HG03354 (cell line): ENCODE data around the gene ITK.
"Not testable (repeated sequence)": the region's sequence is repeated elsewhere in the genome, so short reads cannot be mapped to it uniquely, and the experiment has no call there.

Source experiments
- ATAC-seq: cut with Tn5 transposase; IDR thresholded peaks from one replicate; pipeline ENCODE4 v1.9.1; 2021; ENCODE audit warnings: mild to moderate bottlenecking; ENCODE audit not compliant: unreplicated experiment, poor library complexity, severe bottlenecking

The ITK gene

DNA sequence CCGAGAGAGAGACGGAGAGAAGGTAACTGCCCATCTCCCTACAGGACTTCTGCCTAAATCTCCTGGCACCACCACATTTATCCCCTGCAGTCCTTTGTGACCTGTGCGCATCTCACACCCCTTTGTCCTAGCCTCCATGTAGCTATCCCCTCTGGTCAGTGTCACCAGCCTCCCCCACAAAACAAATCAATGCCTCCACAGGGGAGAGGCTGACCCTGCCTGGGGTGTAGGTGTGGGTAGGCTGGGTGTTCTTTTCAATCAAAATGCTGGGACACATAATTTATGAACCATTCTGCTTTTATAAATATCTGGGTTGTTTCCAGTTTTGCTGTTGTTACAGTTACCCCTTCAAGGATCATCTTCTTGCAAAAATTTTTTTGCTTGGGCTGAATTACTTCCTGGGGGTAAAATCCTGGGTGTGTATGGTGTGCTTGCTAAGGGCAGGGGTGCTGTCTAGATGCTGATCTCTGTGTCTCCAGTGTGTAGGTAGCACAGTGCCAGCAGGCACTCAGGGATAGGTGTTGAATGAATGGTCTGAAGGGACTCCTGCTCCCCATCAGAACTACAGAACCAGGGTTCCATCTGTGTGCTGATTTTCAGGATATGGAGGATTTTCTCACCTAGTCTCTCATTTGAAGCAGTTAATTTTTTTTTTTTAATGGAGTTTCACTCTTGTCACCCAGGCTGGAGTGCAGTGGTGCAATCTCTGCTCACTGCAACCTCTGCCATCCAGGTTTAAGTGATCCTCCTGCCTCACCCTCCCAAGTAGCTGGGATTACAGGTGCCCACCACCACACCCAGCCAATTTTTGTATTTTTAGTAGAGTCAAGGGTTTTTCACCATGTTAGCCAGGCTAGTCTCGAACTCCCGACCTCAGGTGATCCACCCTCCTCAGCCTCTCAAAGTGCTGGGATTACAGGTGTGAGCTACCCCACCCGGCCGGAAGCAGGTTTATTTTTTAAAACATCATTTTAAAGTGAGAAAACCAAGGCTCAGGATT, 14.1 kb upstream of the ITK start, which contains the start of gene GARIN3:
Gene GARIN3 (minus strand): TSS at position 51 of the 1,000 bp plus-strand sequence. CDS start 96 bp downstream, outside the sequence.
- no peak for ATAC-seq

DNA sequence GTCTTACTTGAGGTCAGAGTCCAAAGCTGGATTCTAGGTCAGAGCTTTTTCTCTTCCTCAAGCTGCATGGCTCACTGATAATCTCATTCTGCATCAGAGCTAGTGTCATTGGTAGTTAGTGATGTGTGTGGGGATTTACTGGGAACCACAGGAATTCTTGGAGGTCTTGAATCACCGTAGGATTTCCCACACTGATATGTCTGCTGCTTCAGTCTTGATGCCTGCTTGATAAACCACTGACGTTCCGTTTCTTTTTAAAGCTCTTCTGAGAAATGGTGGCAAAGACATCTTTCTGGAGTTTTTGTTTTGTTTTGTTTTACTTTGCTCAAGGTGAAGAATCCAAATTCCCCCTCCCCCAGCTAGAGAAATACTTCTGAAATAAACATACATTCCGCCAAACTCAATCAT, 13.4 kb upstream of the ITK start:
- no peak for ATAC-seq

DNA sequence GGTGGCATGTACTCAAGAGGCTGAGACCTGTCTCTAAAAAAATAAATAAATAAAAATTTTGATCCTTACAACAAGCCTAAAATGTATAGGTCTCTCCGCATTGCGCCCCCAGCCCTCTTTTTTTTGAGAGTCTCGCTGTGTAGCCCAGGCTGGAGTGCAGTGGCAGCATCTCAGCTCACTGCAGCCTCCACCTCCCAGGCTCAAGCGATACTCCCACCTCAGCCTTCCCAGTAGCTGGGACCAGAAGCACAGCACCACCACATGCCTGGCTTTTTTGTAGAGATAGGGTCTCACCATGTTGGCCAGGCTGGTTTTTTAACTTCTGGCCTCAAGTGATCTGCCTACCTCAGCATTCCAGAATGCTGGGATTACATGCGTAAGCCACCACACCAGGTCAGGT, 12.4 kb upstream of the ITK start:
- ATAC-seq: no peak

DNA sequence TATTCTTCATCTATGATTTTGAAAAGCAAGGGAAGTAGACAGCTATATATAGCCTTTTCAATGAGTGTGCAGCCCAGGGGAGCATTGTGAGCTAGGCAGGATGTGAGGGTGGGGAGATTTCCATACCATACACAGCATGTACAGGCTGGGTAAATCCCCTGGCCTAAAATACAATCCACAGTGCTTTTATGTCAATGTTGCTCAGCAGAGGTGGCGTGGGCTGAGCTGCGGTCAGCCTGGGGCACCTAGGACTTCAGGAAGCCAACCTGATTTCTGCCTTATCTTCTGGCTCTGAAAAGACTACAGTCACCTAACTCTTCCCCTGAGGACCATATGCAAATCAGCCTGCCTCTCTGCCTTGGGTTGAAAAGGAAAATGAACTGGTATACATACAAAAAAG, 8.2 kb upstream of the ITK start:
- peak; percentile 98 for ATAC-seq

GRCh38 chr5:157175071-157175612, 5.5 kb upstream of the ITK start:
- no peak for ATAC-seq

- ATAC-seq: no peak
Measured at GRCh38 chr5:157177953-157178352, 2.7 kb upstream of the ITK start.

DNA sequence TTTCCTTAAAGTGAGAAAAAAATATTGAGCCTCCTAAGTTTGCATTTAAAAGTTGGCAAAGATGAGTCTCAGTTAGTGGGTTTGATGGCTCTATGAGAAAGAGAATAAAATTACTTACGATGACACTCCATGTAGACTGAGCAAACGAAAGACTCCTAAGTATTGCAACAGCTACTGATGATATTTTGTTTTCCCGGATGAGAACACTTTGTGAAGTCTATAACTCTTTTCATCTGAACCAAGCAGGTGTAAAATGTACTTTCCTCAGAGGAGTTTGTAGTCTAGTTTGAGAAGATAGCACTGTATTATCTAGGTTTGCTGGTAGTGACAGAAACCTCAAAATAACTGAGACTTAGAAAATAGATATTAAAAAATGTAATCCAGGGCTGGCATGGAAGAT, 1.7 kb upstream of the ITK start:
- no peak for ATAC-seq

DNA sequence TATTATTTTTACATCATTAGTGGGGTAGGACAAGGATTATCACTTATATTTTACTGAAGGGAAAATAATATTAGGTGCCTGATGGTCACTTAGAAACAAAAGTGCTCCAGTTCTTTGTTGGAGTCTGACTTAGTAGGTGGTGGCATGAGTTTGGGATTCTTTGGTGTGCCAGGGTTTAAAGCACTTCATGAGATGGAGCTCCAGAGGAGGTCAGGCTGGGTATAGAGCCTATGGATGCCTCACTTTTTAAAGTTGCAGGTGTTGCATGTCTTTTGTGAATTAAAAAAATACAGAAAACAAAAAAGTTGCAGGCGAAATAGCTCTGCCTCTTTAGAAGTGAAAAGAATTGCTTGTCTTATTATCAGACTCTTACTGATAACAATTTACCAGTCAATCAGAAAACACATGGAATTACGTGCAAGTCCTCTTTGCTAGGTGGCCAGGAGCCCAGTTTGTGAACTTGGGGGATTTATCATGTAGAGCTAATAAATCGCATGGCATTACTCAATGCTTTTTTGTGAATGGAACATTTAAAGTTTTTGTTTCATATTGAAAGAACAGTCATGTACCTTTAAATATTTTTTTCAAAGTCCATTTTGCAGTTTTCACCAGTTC, 1.6 kb downstream of the ITK start:
- ATAC-seq: no peak

DNA sequence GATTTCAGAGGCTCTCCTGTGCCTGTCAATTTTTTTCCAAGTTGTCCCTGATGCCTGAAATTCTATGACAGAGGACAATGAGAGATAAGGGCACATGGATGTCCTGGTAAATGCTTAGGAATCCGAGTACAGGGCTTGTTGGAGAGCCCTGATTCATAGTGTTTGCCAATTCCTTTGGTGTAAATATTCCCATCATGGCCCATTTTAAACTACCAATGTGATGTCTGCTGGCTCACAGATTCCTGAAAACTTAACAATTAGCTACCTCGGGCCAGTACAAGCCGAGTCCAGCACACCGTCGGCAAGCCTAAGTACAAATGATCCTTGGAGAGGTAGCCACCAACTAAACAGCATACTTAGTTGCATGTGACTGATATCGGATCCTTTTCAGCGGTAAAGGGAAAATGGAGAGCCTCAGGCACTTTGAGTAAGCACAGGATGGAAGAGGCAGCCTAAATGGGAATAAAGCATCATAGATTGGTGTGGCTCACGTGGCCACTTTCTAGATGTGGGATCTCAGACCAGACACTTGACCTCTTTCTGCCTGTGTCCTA, 3.6 kb downstream of the ITK start:
- no peak for ATAC-seq

DNA sequence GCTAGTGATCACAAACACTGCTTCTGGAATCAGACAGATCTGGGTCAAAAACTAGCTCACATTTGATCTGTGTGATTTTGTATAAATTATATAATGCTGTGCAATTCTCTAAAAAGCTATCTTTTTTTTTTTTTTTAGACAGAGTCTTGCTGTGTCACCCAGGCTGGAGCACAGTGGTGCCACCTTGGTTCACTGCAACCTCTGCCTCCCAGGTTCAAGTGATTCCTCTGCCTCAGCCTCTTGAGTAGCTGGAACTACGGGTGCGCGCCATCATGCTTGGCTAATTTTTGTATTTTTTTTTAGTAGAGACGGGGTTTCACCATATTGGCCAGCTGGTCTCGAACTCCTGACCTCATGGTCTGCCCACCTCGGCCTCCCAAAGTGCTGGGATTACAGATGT, 4.5 kb downstream of the ITK start:
- not testable (repeated sequence) for ATAC-seq

DNA sequence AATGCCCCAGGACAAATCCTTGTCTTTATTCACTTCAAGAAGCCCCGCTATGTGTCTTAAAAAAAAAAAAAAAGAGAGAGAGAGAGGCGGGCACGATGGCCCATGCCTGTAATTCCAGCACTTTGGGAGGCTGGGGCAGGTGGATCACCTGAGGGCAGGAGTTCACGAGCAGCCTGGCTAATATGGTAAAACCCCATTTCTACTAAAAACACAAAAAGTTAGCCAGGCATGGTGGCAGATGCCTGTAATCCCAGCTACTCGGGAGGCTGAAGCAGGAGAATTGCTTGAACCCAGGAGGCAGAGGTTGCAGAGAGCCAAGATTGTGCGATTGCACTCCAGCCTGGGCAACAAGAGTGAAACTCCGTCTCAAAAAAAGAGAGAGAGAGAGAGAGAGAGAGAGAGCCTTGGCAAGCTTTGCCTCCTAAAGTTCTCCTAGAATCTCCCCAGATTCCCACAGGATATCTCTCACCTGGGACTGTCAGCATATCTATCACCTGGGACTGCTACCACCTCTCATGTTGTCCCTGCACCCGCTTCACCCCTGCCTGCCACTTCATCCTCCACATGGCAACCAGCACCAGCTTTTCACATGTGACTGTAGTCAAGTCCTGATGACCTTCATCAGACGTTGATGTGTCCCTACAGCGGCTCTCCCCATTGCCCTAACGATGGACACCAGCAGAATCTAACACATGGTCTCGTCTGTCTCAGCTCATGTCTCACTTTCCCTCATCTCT, 5.8 kb downstream of the ITK start:
- no peak for ATAC-seq

DNA sequence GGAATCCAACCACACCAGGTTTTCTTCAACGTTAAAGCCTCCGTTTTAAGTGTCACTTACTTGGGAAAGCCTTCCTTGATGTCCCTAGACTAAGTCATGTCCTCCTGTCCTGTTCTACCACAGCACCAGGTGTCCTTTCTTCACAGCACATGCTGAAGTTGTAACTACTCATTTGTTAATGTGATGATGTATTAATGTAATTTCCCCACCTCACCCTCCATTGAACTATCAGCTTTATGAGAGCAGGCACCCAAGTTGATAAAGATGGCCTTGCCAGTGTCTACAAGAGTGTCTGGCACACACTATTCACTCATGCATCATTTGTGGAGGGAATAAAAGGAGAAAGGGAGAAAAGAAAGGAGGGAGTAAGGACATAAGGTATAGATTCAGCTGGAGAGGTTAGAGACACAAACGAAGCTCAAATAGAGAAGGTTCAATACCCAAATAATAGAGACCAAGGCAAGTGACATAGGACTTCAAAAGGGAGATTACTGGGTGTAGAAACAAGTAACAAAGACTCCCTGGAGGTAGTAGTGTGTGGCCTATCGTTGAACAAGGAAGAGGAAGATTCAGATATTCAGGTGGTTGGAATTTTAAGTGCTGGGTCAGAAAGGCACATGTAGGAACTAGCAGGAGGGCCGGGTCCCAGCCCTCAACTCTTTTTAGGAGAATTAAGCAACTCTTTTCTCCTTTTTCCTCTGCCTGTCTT, 6.6 kb downstream of the ITK start:
- ATAC-seq: no peak

DNA sequence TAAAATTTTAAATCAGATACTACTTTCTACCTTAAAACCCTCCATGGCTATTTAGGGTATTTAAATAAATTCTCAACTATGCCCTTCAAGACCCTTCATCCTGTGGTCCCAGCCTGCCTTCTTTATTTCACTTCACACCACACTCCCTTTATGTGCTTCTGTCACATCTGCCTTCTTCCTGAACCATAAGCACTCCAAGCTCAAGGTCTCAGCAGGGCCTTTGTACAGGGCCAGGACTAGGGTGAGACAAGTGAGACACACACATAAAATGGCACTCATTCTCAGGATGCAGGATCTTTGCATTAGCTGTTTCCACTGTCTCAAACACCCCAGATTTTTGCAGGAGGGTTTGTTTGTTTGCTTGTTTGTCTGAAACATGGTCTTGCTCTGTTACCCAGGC, 7.6 kb downstream of the ITK start:
- ATAC-seq: no peak

GRCh38 chr5:157189223-157189622, 8.6 kb downstream of the ITK start:
- no peak for ATAC-seq

DNA sequence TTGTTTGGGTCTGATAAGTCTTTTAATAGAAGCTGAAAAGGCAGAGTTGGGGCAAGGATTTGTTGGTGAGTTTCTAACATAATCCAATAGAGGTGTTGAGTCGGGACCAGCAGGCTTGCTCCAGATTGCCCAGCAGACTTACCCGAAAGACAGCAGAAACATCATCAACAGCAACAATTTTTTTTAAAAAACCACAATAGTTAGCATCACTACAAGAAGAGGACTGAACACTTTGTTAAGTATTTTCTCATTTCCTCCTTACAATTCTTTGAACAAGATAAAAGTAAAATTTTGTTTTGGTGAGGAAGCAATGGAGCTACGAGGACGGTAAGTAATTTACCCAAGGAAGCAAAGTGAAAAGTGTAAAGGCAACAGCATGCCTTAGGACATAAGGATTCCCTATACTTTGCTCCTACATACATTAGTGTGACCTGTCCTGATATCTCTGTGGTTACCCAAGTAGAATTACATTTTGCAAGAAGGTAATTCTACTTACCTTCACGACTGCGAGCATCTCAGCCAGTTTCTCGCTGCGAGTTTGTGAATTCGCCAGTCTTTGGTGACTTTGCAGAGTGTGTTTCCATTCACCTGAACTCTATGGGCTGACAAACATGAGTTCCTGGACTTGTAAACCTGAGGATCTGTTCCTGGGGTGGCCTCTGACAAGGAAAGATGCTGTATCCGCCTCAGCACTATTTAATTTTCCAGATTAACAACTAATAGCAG, 13.2 kb downstream of the ITK start:
- no peak for ATAC-seq

GRCh38 chr5:157196045-157196444, 15.4 kb downstream of the ITK start:
- ATAC-seq: peak; percentile 69

- peak; percentile 65 for ATAC-seq
Measured at GRCh38 chr5:157197086-157197485, 16.4 kb downstream of the ITK start.

DNA sequence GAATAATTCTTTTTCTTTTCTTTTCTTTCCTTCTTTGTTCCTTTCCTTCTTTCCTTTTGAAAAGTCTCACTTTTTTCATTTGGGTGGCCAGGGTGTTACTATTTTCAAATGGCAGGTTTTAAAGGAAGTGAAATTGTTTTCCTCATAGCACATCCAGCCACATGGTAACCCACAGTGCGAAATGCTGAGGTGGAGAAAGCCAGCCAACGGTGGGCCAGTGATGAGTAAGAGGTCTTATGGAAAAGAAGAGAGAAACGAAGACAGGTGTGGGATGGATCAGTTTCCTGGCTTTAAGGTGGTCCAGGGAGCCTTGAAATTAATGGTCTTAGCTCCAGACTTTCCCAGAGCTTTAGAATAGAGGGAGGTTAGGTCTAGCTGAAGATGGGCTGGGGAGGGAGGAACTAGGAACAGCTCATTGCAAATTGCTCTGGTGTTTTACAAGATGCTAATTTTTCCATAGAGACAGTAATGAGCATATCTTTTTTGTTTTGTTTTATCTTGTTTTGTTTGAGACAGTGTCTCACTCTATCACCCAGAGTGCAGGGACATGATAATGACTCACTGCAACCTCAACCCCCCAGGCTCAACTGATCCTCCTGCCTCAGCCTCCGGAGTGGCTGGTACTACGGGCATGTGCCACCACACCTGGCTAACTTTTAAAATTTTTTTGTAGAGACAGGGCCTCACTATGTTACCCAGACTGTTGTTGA, 17.8 kb downstream of the ITK start:
- no peak for ATAC-seq
